HEK293 (cell line): Measurements from ENCODE around the gene PRR5.

Experiments
- CTCF ChIA-PET: fragments of 350-600 bp; formaldehyde crosslinking; extraction: SDS; loops from one replicate; lab custom pipeline; 2021; ENCODE audit warnings: antibody characterized with exemption; lab: Yijun Ruan, JAX
- POLR2A ChIA-PET: fragments of 300-600 bp; formaldehyde crosslinking; extraction: SDS; loops from one replicate; lab custom pipeline; 2020; ENCODE audit warnings: antibody characterized with exemption, inconsistent platforms; lab: Yijun Ruan, JAX
- H3K27ac ChIP-seq: fragments of 200-500 bp; sonication (Bioruptor generic); 2 replicates; pipeline ENCODE4 v1.5.1; 2014; ENCODE audit warnings: low read depth, low read length, control low read depth, inconsistent platforms; ENCODE audit errors: extremely low read depth
- H3K36me3 ChIP-seq, 2 experiments: fragments of 200-500 bp in 1 of 2; sonication (Bioruptor generic) in 1 of 2; 1 replicate in 1 of 2; 2 replicates in 1 of 2; pipeline ENCODE4 v1.5.1; 2014 to 2017; ENCODE audit warnings: inconsistent platforms in 2 of 2, low read length in 2 of 2; ENCODE audit not compliant: control insufficient read depth in 2 of 2, insufficient read depth in 1 of 2
- H3K4me1 ChIP-seq: fragments of 200-500 bp; sonication (Bioruptor generic); 2 replicates; pipeline ENCODE4 v1.5.1; 2014; ENCODE audit warnings: mild to moderate bottlenecking, low read length, inconsistent platforms; ENCODE audit not compliant: control insufficient read depth, insufficient read depth
- H3K4me3 ChIP-seq: 2 replicates; pipeline ENCODE4 v1.5.1; 2011; ENCODE audit warnings: low read depth, mild to moderate bottlenecking, control low read depth, low read length, moderate library complexity
- H3K9me3 ChIP-seq: fragments of 200-500 bp; sonication (Bioruptor generic); 2 replicates; pipeline ENCODE4 v1.5.1; 2014; ENCODE audit warnings: low read depth, low read length, inconsistent platforms; ENCODE audit not compliant: control insufficient read depth, insufficient read depth
- EGR2 ChIP-seq: fragments of 450-650 bp; formaldehyde crosslinking; IDR thresholded peaks from 2 replicates; pipeline ENCODE4 v1.5.1; 2016; ENCODE audit warnings: low read depth, missing biosample characterization, missing genetic modification characterization
- GLIS1 ChIP-seq: fragments of 450-650 bp; formaldehyde crosslinking; IDR thresholded peaks from 2 replicates; pipeline ENCODE4 v1.5.1; 2016; ENCODE audit warnings: missing biosample characterization, missing genetic modification characterization
- MYNN ChIP-seq: fragments of 450-650 bp; formaldehyde crosslinking; IDR thresholded peaks from 2 replicates; pipeline ENCODE4 v1.5.1; 2016; ENCODE audit warnings: missing biosample characterization, missing genetic modification characterization, borderline replicate concordance
- ZBTB17 ChIP-seq: fragments of 450-650 bp; formaldehyde crosslinking; IDR thresholded peaks from 2 replicates; pipeline ENCODE4 v1.5.1; 2016; ENCODE audit warnings: missing biosample characterization, missing genetic modification characterization
- ZBTB21 ChIP-seq: fragments of 450-650 bp; formaldehyde crosslinking; IDR thresholded peaks from 2 replicates; pipeline ENCODE4 v1.5.1; 2017; ENCODE audit warnings: missing biosample characterization, missing genetic modification characterization
- ZFHX2 ChIP-seq: fragments of 450-650 bp; formaldehyde crosslinking; conservative IDR thresholded peaks from 2 replicates; pipeline ENCODE4 v1.5.1; 2016; ENCODE audit warnings: missing biosample characterization, missing genetic modification characterization
- ZIC2 ChIP-seq: fragments of 450-650 bp; formaldehyde crosslinking; IDR thresholded peaks from 2 replicates; pipeline ENCODE4 v1.5.1; 2016; ENCODE audit warnings: missing biosample characterization, missing genetic modification characterization
- ZNF155 ChIP-seq: fragments of 450-650 bp; formaldehyde crosslinking; IDR thresholded peaks from 2 replicates; pipeline ENCODE4 v1.5.1; 2016; ENCODE audit warnings: missing biosample characterization, missing genetic modification characterization
- ZNF341 ChIP-seq: fragments of 450-650 bp; formaldehyde crosslinking; IDR thresholded peaks from 2 replicates; pipeline ENCODE4; 2016; ENCODE audit warnings: low read depth, missing biosample characterization, missing genetic modification characterization
- ZNF473 ChIP-seq: fragments of 450-650 bp; formaldehyde crosslinking; IDR thresholded peaks from 2 replicates; pipeline ENCODE4 v1.5.1; 2017; ENCODE audit warnings: missing biosample characterization, missing genetic modification characterization
- ZNF530 ChIP-seq: fragments of 450-650 bp; formaldehyde crosslinking; IDR thresholded peaks from 2 replicates; pipeline ENCODE4 v1.5.1; 2016; ENCODE audit warnings: low read depth, missing biosample characterization, missing genetic modification characterization
- ZNF623 ChIP-seq: fragments of 450-650 bp; formaldehyde crosslinking; IDR thresholded peaks from 2 replicates; pipeline ENCODE4 v1.5.1; 2016; ENCODE audit warnings: missing biosample characterization, missing genetic modification characterization
- ZNF785 ChIP-seq: fragments of 450-650 bp; formaldehyde crosslinking; IDR thresholded peaks from 2 replicates; pipeline ENCODE4 v1.5.1; 2016; ENCODE audit warnings: missing biosample characterization, missing genetic modification characterization
- TF ChIP-seq, protein P1 (sequence below): fragments of 450-650 bp; formaldehyde crosslinking; IDR thresholded peaks from 2 replicates; pipeline ENCODE4 v1.5.1; 2016; ENCODE audit warnings: missing biosample characterization, missing genetic modification characterization
- TF ChIP-seq, protein P2 (sequence below): fragments of 450-650 bp; formaldehyde crosslinking; IDR thresholded peaks from 2 replicates; pipeline ENCODE4 v1.5.1; 2016; ENCODE audit warnings: missing biosample characterization, missing genetic modification characterization
- TF ChIP-seq, protein P3 (sequence below): IDR thresholded peaks from 2 replicates; pipeline ENCODE4 v1.6.1; 2011; ENCODE audit warnings: mild to moderate bottlenecking, low read depth, low read length, borderline replicate concordance
- TF ChIP-seq, protein P4 (sequence below): fragments of 450-650 bp; formaldehyde crosslinking; conservative IDR thresholded peaks from 2 replicates; pipeline ENCODE4 v1.5.1; 2016; ENCODE audit warnings: low read depth, missing biosample characterization, missing genetic modification characterization

Gene PRR5

DNA sequence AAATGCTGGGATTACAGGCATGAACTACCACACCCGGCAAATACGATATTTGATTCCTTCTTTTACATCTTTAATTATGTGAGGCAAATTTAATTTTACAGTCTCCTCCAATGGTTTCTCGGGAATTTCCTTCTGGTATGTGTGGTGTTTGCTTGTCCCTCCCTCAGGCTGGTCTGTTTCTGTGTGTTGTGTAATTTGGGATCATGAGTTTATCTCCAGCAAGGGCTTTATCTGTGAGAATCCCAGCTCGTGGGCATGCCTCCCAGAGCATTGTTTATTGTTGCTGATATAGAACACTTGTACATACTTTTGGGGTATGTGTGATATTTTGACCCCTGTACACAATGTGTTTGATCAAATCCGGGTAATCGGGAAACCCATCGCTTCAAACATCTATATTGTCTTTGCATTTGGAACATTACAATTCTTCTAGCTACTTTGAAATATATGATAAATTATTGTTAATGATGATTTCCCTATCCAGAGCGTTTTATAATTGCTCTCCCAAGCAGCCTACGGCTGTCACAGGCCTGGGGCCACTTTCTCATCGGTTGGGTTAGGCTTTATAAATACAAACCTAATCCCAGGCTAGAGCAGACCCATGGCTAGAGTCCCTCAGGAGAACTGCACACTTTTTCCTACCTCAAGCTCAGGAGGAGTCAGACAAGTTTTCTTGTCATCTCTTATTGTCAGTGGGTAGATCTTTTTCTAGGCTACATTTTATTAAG lies 15.0 kb upstream of the PRR5 start:
- ChIA-PET POLR2A (no interaction called here), CTCF (interaction anchor here (0.6 to 3.8 kb wide), 8 partner anchors 12 to 604 kb away, joined by 3 to 49 read pairs (median 4); no protein-coding TSS in a partner anchor)
- Histone ChIP-seq H3K36me3 (no peaks in the 10 kb centered on the region), H3K9me3 (no peaks in the 10 kb centered on the region), H3K4me1 (peaks cover 2% of the 10 kb centered on the region; the same call in 1 of the 2 replicates), H3K4me3 (no peak overlapping the region), H3K27ac (no peak overlapping the region)
- TF ChIP-seq ZNF155 (tag by site-specific recombination) (no peak), ZNF341 (tag by site-specific recombination) (no peak), ZBTB21 (tag by site-specific recombination) (no peak), ZNF623 (tag by site-specific recombination) (no peak), GLIS1 (tag by site-specific recombination) (peak; percentile 57), ZNF473 (no peak), ZBTB17 (tag by site-specific recombination) (no peak), MYNN (tag by site-specific recombination) (no peak), ZNF785 (tag by site-specific recombination) (no peak), ZIC2 (tag by site-specific recombination) (no peak), ZNF530 (tag by site-specific recombination) (no peak)
- TF ChIP-seq, protein P1, sequence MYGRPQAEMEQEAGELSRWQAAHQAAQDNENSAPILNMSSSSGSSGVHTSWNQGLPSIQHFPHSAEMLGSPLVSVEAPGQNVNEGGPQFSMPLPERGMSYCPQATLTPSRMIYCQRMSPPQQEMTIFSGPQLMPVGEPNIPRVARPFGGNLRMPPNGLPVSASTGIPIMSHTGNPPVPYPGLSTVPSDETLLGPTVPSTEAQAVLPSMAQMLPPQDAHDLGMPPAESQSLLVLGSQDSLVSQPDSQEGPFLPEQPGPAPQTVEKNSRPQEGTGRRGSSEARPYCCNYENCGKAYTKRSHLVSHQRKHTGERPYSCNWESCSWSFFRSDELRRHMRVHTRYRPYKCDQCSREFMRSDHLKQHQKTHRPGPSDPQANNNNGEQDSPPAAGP (tag by site-specific recombination), result peak; percentile 57; the same call in 1 of the 2 replicates
- TF ChIP-seq, protein P2, sequence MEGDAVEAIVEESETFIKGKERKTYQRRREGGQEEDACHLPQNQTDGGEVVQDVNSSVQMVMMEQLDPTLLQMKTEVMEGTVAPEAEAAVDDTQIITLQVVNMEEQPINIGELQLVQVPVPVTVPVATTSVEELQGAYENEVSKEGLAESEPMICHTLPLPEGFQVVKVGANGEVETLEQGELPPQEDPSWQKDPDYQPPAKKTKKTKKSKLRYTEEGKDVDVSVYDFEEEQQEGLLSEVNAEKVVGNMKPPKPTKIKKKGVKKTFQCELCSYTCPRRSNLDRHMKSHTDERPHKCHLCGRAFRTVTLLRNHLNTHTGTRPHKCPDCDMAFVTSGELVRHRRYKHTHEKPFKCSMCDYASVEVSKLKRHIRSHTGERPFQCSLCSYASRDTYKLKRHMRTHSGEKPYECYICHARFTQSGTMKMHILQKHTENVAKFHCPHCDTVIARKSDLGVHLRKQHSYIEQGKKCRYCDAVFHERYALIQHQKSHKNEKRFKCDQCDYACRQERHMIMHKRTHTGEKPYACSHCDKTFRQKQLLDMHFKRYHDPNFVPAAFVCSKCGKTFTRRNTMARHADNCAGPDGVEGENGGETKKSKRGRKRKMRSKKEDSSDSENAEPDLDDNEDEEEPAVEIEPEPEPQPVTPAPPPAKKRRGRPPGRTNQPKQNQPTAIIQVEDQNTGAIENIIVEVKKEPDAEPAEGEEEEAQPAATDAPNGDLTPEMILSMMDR (tag by site-specific recombination), result no peak
- TF ChIP-seq, protein P3, sequence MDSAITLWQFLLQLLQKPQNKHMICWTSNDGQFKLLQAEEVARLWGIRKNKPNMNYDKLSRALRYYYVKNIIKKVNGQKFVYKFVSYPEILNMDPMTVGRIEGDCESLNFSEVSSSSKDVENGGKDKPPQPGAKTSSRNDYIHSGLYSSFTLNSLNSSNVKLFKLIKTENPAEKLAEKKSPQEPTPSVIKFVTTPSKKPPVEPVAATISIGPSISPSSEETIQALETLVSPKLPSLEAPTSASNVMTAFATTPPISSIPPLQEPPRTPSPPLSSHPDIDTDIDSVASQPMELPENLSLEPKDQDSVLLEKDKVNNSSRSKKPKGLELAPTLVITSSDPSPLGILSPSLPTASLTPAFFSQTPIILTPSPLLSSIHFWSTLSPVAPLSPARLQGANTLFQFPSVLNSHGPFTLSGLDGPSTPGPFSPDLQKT, result no peak

DNA sequence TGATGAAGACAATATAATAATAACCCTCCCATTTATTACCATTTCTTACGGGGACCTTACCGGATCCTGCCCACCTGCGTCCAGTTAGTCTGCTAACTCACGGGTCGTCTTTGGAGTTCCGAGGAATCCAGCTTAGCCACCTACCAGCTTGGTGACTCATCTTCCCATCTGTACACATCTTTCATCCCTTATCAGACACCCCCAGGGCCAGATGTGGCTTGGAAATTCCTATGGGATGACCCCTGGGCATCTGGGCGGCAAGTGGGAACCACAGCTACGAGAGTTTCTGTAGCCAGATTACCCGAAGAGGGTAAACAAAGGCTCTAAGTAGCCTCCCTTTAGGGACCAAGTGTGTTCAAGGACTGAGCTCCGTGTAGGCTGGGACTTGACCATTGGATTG lies 12.8 kb upstream of the PRR5 start:
- Histone ChIP-seq H3K36me3 (no peaks in the 10 kb centered on the region), H3K9me3 (no peaks in the 10 kb centered on the region), H3K4me1 (peaks cover 2% of the 10 kb centered on the region; the same call in 1 of the 2 replicates), H3K27ac (no peak overlapping the region), H3K4me3 (no peak overlapping the region)
- TF ChIP-seq EGR2 (tag by site-specific recombination) (peak; percentile 55; the same call in 1 of the 2 replicates), ZFHX2 (tag by site-specific recombination) (peak; percentile 24; the same call in 1 of the 2 replicates)
- TF ChIP-seq, protein P4, sequence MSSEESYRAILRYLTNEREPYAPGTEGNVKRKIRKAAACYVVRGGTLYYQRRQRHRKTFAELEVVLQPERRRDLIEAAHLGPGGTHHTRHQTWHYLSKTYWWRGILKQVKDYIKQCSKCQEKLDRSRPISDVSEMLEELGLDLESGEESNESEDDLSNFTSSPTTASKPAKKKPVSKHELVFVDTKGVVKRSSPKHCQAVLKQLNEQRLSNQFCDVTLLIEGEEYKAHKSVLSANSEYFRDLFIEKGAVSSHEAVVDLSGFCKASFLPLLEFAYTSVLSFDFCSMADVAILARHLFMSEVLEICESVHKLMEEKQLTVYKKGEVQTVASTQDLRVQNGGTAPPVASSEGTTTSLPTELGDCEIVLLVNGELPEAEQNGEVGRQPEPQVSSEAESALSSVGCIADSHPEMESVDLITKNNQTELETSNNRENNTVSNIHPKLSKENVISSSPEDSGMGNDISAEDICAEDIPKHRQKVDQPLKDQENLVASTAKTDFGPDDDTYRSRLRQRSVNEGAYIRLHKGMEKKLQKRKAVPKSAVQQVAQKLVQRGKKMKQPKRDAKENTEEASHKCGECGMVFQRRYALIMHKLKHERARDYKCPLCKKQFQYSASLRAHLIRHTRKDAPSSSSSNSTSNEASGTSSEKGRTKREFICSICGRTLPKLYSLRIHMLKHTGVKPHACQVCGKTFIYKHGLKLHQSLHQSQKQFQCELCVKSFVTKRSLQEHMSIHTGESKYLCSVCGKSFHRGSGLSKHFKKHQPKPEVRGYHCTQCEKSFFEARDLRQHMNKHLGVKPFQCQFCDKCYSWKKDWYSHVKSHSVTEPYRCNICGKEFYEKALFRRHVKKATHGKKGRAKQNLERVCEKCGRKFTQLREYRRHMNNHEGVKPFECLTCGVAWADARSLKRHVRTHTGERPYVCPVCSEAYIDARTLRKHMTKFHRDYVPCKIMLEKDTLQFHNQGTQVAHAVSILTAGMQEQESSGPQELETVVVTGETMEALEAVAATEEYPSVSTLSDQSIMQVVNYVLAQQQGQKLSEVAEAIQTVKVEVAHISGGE (tag by site-specific recombination), result no peak
- ChIA-PET CTCF (interaction anchor here (0.6 to 5.5 kb wide), 5 partner anchors 9 to 63 kb away, joined by 3 to 26 read pairs (median 5); no protein-coding TSS in a partner anchor), POLR2A (interaction anchor here (0.7 to 0.9 kb wide), 2 partner anchors 10 to 47 kb away, joined by 3 read pairs; no protein-coding TSS in a partner anchor)
